ENCODE data around the gene DSCAML1.

Gene DSCAML1

GRCh38 chr11:117722082-117722481 is 74.9 kb downstream of the DSCAML1 start:
- no peak for DNase-seq (ENCODE audit: low spot score)

GRCh38 chr11:117720061-117720511 is 76.9 kb downstream of the DSCAML1 start:
- DNase-seq (ENCODE audit: low spot score), result no peak

GRCh38 chr11:117719480-117719879 is 77.5 kb downstream of the DSCAML1 start:
- DNase-seq (ENCODE audit: low spot score), result no peak

GRCh38 chr11:117717485-117718314 is 79.3 kb downstream of the DSCAML1 start:
- no peak for DNase-seq (ENCODE audit: low spot score)

- no peak for DNase-seq (ENCODE audit: low spot score)
These were observed 80.2 kb downstream of the DSCAML1 start for GRCh38 chr11:117716521-117717440.

- DNase-seq (ENCODE audit: low spot score), result no peak
These were observed 81.2 kb downstream of the DSCAML1 start for GRCh38 chr11:117715801-117716200.

- DNase-seq (ENCODE audit: low spot score), result no peak
These were observed 83.5 kb downstream of the DSCAML1 start for GRCh38 chr11:117713538-117713991.

GRCh38 chr11:117712530-117712929 is 84.5 kb downstream of the DSCAML1 start:
- DNase-seq (ENCODE audit: low spot score), result no peak

- no peak for DNase-seq (ENCODE audit: low spot score)
These were observed 85.7 kb downstream of the DSCAML1 start for GRCh38 chr11:117711331-117711730.

GRCh38 chr11:117710211-117710610 is 86.8 kb downstream of the DSCAML1 start:
- DNase-seq (ENCODE audit: low spot score), result no peak

GRCh38 chr11:117706322-117706814 is 90.6 kb downstream of the DSCAML1 start:
- DNase-seq (ENCODE audit: low spot score), result no peak

- no peak for DNase-seq (ENCODE audit: low spot score)
These were observed 91.2 kb downstream of the DSCAML1 start for GRCh38 chr11:117705866-117706265.

GRCh38 chr11:117704395-117705100 is 92.5 kb downstream of the DSCAML1 start:
- no peak for DNase-seq (ENCODE audit: low spot score)

GRCh38 chr11:117702946-117703598 is 93.9 kb downstream of the DSCAML1 start:
- no peak for DNase-seq (ENCODE audit: low spot score)

- no peak for DNase-seq (ENCODE audit: low spot score)
These were observed 95.2 kb downstream of the DSCAML1 start for GRCh38 chr11:117701781-117702180.

- no peak for DNase-seq (ENCODE audit: low spot score)
These were observed 96.5 kb downstream of the DSCAML1 start for GRCh38 chr11:117700551-117700950.

GRCh38 chr11:117697319-117697718 is 99.7 kb downstream of the DSCAML1 start:
- no peak for DNase-seq (ENCODE audit: low spot score)

- no peak for DNase-seq (ENCODE audit: low spot score)
These were observed 100.5 kb downstream of the DSCAML1 start for GRCh38 chr11:117696540-117696939.

GRCh38 chr11:117693344-117693743 is 103.7 kb downstream of the DSCAML1 start:
- no peak for DNase-seq (ENCODE audit: low spot score)

GRCh38 chr11:117691516-117691915 is 105.5 kb downstream of the DSCAML1 start:
- DNase-seq (ENCODE audit: low spot score), result no peak

- DNase-seq (ENCODE audit: low spot score), result no peak
These were observed 105.8 kb downstream of the DSCAML1 start for GRCh38 chr11:117691218-117691514.
